GM08714 (cell line): ENCODE data around the gene ASAP2.
"Not testable (repeated sequence)": the region's sequence is repeated elsewhere in the genome, so short reads cannot be mapped to it uniquely, and the experiment has no call there.

ENCODE experiments used
- H3K4me3 ChIP-seq: fragments of 200-500 bp; sonication (Bioruptor generic); 2 replicates; pipeline ENCODE4 v1.5.1; 2014; ENCODE audit warnings: mild to moderate bottlenecking, low read length, inconsistent platforms
- ZNF274 ChIP-seq: IDR thresholded peaks from 2 replicates; pipeline ENCODE4 v1.6.1; 2012; ENCODE audit warnings: mild to moderate bottlenecking, low read depth, low read length

Gene ASAP2

GRCh38 chr2:9255416-9255815 is 48.8 kb downstream of the ASAP2 start:
- H3K4me3 ChIP-seq, result no peak overlapping the region
- TF ChIP-seq ZNF274, result no peak

GRCh38 chr2:9256147-9256546 is 49.5 kb downstream of the ASAP2 start:
- no peak overlapping the region for H3K4me3 ChIP-seq
- no peak for TF ChIP-seq ZNF274

- H3K4me3 ChIP-seq, result no peak overlapping the region
- TF ChIP-seq ZNF274, result no peak
These were observed 50.0 kb downstream of the ASAP2 start for GRCh38 chr2:9256570-9257043.

- no peak for TF ChIP-seq ZNF274
- no peak overlapping the region for H3K4me3 ChIP-seq
These were observed 51.9 kb downstream of the ASAP2 start for GRCh38 chr2:9258501-9258900.

GRCh38 chr2:9258953-9259399 is 52.4 kb downstream of the ASAP2 start:
- TF ChIP-seq ZNF274, result no peak
- no peak overlapping the region for H3K4me3 ChIP-seq

- no peak overlapping the region for H3K4me3 ChIP-seq
- TF ChIP-seq ZNF274, result no peak
These were observed 53.9 kb downstream of the ASAP2 start for GRCh38 chr2:9260464-9260918.

- H3K4me3 ChIP-seq, result no peak overlapping the region
- no peak for TF ChIP-seq ZNF274
These were observed 54.7 kb downstream of the ASAP2 start for GRCh38 chr2:9261231-9261883.

- H3K4me3 ChIP-seq, result no peak overlapping the region
- TF ChIP-seq ZNF274, result no peak
These were observed 56.1 kb downstream of the ASAP2 start for GRCh38 chr2:9262671-9263171.

- H3K4me3 ChIP-seq, result no peak overlapping the region
- no peak for TF ChIP-seq ZNF274
These were observed 56.8 kb downstream of the ASAP2 start for GRCh38 chr2:9263428-9263827.

GRCh38 chr2:9264301-9264700 is 57.7 kb downstream of the ASAP2 start:
- no peak for TF ChIP-seq ZNF274
- no peak overlapping the region for H3K4me3 ChIP-seq

GRCh38 chr2:9266711-9267110 is 60.1 kb downstream of the ASAP2 start:
- TF ChIP-seq ZNF274, result no peak
- H3K4me3 ChIP-seq, result no peak overlapping the region

GRCh38 chr2:9267286-9267685 is 60.7 kb downstream of the ASAP2 start:
- not testable (repeated sequence) for H3K4me3 ChIP-seq

- no peak overlapping the region for H3K4me3 ChIP-seq
- no peak for TF ChIP-seq ZNF274
These were observed 61.9 kb downstream of the ASAP2 start for GRCh38 chr2:9268301-9269080.

GRCh38 chr2:9269295-9269694 is 62.7 kb downstream of the ASAP2 start:
- H3K4me3 ChIP-seq, result no peak overlapping the region
- no peak for TF ChIP-seq ZNF274
